GM20000 (cell line): Measurements from ENCODE around the gene COBLL1.

Experiments
- DNase-seq: peaks from one replicate; pipeline ENCODE4 v3.0.0; 2012; ENCODE audit warnings: low spot score
- CTCF ChIP-seq: IDR thresholded peaks from 2 replicates; pipeline ENCODE4 v1.5.1; 2012; ENCODE audit warnings: mild to moderate bottlenecking, control low read depth; ENCODE audit errors: extremely low read depth, missing control alignments

The COBLL1 gene

GRCh38 chr2:164752956-164753355, 88.7 kb downstream of the COBLL1 start:
- DNase-seq, result no peak
- no peak for TF ChIP-seq CTCF

GRCh38 chr2:164747783-164748433, 93.7 kb downstream of the COBLL1 start:
- TF ChIP-seq CTCF, result no peak
- no peak for DNase-seq

- no peak for TF ChIP-seq CTCF
- no peak for DNase-seq
Observed at GRCh38 chr2:164747140-164747539, 94.5 kb downstream of the COBLL1 start.

GRCh38 chr2:164746713-164747112, 94.9 kb downstream of the COBLL1 start:
- TF ChIP-seq CTCF, result no peak
- DNase-seq, result no peak

- DNase-seq, result no peak
Observed at GRCh38 chr2:164745012-164745797, 96.4 kb downstream of the COBLL1 start.

DNA sequence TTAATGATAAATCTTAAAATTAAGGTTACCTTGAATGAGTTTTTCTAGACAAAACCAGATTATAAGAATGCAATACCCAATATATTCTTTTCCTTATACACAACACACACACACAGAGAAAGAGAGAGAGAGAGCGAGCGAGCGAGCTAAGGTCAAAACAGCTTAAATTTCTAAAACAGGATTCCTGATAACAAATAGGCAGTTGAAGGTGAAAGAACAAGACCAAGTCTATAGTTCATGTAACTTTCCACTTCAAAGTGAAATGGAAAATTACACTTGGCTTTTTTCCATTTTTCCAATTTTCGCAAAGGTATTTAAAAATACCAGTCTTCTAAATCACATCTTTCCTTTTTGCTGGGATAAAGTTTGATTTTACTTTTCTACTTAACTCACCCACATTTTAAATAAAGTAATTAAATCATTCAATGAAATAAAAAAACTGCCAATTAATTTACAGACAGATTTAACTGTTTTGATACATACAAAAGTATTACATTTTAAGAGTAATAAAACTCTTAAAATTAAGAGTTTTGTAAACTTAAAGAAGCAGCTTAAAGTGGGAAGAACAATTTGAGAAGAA, 98.8 kb downstream of the COBLL1 start:
- DNase-seq, result no peak
- TF ChIP-seq CTCF, result no peak

More at GRCh38 chr2:164745012-164745797, 96.4 kb downstream of the COBLL1 start:
- TF ChIP-seq CTCF, result no peak

DNA sequence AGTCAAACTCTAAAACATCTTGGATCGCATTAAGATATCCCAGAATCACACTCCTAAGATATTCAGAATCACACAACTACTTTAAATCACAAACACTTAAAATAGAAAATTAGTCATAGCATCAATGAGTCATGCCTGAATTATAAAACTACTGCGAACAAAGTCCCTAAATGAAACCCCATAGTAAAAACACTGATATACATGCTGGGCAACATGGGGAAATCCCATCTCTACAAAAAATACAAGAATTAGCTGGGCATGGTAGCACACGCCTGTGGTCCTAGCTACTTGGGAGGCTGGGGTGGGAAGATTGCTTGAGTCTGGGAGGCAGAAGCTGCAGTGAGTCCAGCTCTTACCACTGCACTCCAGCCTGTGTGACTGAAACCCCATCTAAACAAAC, 101.7 kb downstream of the COBLL1 start:
- TF ChIP-seq CTCF, result no peak
- no peak for DNase-seq
